Activated T-helper 2 cell treated with anti-CD3 and anti-CD28 coated beads, Interferon-gamma antibody, Interleukin-2, Interleukin-4, amounts not matched to agents 10 μg/mL and 5 μg/mL and 100 μg/mL, durations not matched to agents 14 hours and 24 hours and 36 hours (primary cell): ENCODE measurements around the gene CYP46A1. TPM values are rescaled to one million over a fixed set of nuclear protein-coding genes. Genes with fewer than 3 reads are reported as not detected.
"Not testable (repeated sequence)": the region's sequence is repeated elsewhere in the genome, so short reads cannot be mapped to it uniquely, and the experiment has no call there.

Experiments used
- DNase-seq: peaks from one replicate; pipeline ENCODE4 v3.0.0; 2021; ENCODE audit warnings: low spot score
- H3K27ac Mint-ChIP-seq: one replicate; pipeline ENCODE4 v1.8.0; 2021; ENCODE audit warnings: mixed read lengths
- H3K27me3 Mint-ChIP-seq: one replicate; pipeline ENCODE4 v1.8.0; 2021; ENCODE audit warnings: low read depth, mixed read lengths
- H3K36me3 Mint-ChIP-seq: one replicate; pipeline ENCODE4 v1.8.0; 2021; ENCODE audit warnings: low read depth, mixed read lengths
- H3K4me1 Mint-ChIP-seq: one replicate; pipeline ENCODE4 v1.8.0; 2021; ENCODE audit warnings: low read depth, mixed read lengths
- H3K4me3 Mint-ChIP-seq: one replicate; pipeline ENCODE4 v1.8.0; 2021; ENCODE audit warnings: low read depth, mild to moderate bottlenecking, moderate library complexity, mixed read lengths
- H3K9me3 Mint-ChIP-seq: one replicate; pipeline ENCODE4 v1.8.0; 2021; ENCODE audit warnings: mixed read lengths
- intact Hi-C: fragments of 100-400 bp; cut with micrococcal nuclease; formaldehyde crosslinking; loops from one replicate; pipeline ENCODE4 v1.15.1; 2023
- total RNA-seq: library from RNA; stranded (reverse); gene quantifications from 2 replicates; pipeline ENCODE4 v1.2.3, GENCODE V29; 2022

The CYP46A1 gene
- total RNA-seq, 1 donor from 2014 or later: not detected

GRCh38 chr14:99660794-99661193 lies 23.3 kb upstream of the CYP46A1 start:
- DNase-seq: no peak
- Mint-ChIP-seq H3K27me3 (peaks cover 33% of the 10 kb centered on the region), H3K27ac (no peak overlapping the region), H3K4me3 (no peak overlapping the region), H3K9me3 (no peaks in the 10 kb centered on the region), H3K36me3 (no peaks in the 10 kb centered on the region), H3K4me1 (no peaks in the 10 kb centered on the region)
- intact Hi-C loops: no loop called here

GRCh38 chr14:99661206-99661605 lies 22.9 kb upstream of the CYP46A1 start:
- H3K36me3 Mint-ChIP-seq, H3K4me3 Mint-ChIP-seq, H3K4me1 Mint-ChIP-seq, intact Hi-C loops, H3K9me3 Mint-ChIP-seq, DNase-seq, H3K27ac Mint-ChIP-seq: not testable (repeated sequence)
- H3K27me3 Mint-ChIP-seq: peaks cover 31% of the 10 kb centered on the region

- Mint-ChIP-seq H3K27me3 (peaks cover 26% of the 10 kb centered on the region), H3K4me3 (no peak overlapping the region), H3K4me1 (no peaks in the 10 kb centered on the region), H3K36me3 (no peaks in the 10 kb centered on the region), H3K27ac (no peak overlapping the region), H3K9me3 (no peaks in the 10 kb centered on the region)
- intact Hi-C loops: no loop called here
- DNase-seq: no peak
Observed at GRCh38 chr14:99662846-99663245, 21.3 kb upstream of the CYP46A1 start.

GRCh38 chr14:99663386-99664057 lies 20.6 kb upstream of the CYP46A1 start:
- Mint-ChIP-seq H3K4me1 (no peaks in the 10 kb centered on the region), H3K27ac (no peak overlapping the region), H3K4me3 (no peak overlapping the region), H3K9me3 (no peaks in the 10 kb centered on the region), H3K27me3 (peaks cover 19% of the 10 kb centered on the region), H3K36me3 (no peaks in the 10 kb centered on the region)
- intact Hi-C loops: no loop called here
- DNase-seq: no peak

- Mint-ChIP-seq H3K27me3 (peaks cover 14% of the 10 kb centered on the region), H3K9me3 (no peaks in the 10 kb centered on the region), H3K27ac (no peak overlapping the region), H3K36me3 (no peaks in the 10 kb centered on the region), H3K4me1 (no peaks in the 10 kb centered on the region), H3K4me3 (no peak overlapping the region)
- no peak for DNase-seq
- intact Hi-C loops: no loop called here
Observed at GRCh38 chr14:99664058-99664936, 19.8 kb upstream of the CYP46A1 start.

GRCh38 chr14:99664937-99665273 lies 19.2 kb upstream of the CYP46A1 start:
- intact Hi-C loops: no loop called here
- Mint-ChIP-seq H3K4me3 (no peak overlapping the region), H3K27ac (no peak overlapping the region), H3K4me1 (no peaks in the 10 kb centered on the region), H3K27me3 (peaks cover 13% of the 10 kb centered on the region), H3K9me3 (no peaks in the 10 kb centered on the region), H3K36me3 (no peaks in the 10 kb centered on the region)
- no peak for DNase-seq

- intact Hi-C loops: no loop called here
- no peaks in the 10 kb centered on the region for H3K36me3 Mint-ChIP-seq
- no peak for DNase-seq
- no peaks in the 10 kb centered on the region for H3K9me3 Mint-ChIP-seq
- H3K27ac Mint-ChIP-seq: no peak overlapping the region
- H3K27me3 Mint-ChIP-seq: no peaks in the 10 kb centered on the region
- no peaks in the 10 kb centered on the region for H3K4me1 Mint-ChIP-seq
- no peak overlapping the region for H3K4me3 Mint-ChIP-seq
Observed at GRCh38 chr14:99666533-99666932, 17.6 kb upstream of the CYP46A1 start.

GRCh38 chr14:99667045-99667444 lies 17.1 kb upstream of the CYP46A1 start:
- intact Hi-C loops: no loop called here
- Mint-ChIP-seq H3K4me1 (no peaks in the 10 kb centered on the region), H3K36me3 (no peaks in the 10 kb centered on the region), H3K27me3 (no peaks in the 10 kb centered on the region), H3K27ac (no peak overlapping the region), H3K4me3 (no peak overlapping the region), H3K9me3 (no peaks in the 10 kb centered on the region)
- no peak for DNase-seq

- H3K4me1 Mint-ChIP-seq: peaks cover 3% of the 10 kb centered on the region
- no peak overlapping the region for H3K27ac Mint-ChIP-seq
- H3K36me3 Mint-ChIP-seq: no peaks in the 10 kb centered on the region
- H3K4me3 Mint-ChIP-seq: no peak overlapping the region
- no peak for DNase-seq
- H3K9me3 Mint-ChIP-seq: no peaks in the 10 kb centered on the region
- H3K27me3 Mint-ChIP-seq: no peaks in the 10 kb centered on the region
- intact Hi-C loops: no loop called here
Observed at GRCh38 chr14:99667821-99668220, 16.3 kb upstream of the CYP46A1 start.

- H3K36me3 Mint-ChIP-seq: no peaks in the 10 kb centered on the region
Observed at GRCh38 chr14:99668307-99669295, 15.5 kb upstream of the CYP46A1 start.

GRCh38 chr14:99670361-99671234 lies 13.5 kb upstream of the CYP46A1 start:
- intact Hi-C loops: no loop called here
- no peak for DNase-seq
- Mint-ChIP-seq H3K4me3 (no peak overlapping the region), H3K4me1 (peaks cover 3% of the 10 kb centered on the region), H3K27me3 (no peaks in the 10 kb centered on the region), H3K36me3 (no peaks in the 10 kb centered on the region), H3K9me3 (no peaks in the 10 kb centered on the region), H3K27ac (no peak overlapping the region)

More at GRCh38 chr14:99668307-99669295, 15.5 kb upstream of the CYP46A1 start:
- no peak for DNase-seq
- Mint-ChIP-seq H3K9me3 (no peaks in the 10 kb centered on the region), H3K27me3 (no peaks in the 10 kb centered on the region), H3K27ac (no peak overlapping the region), H3K4me3 (no peak overlapping the region), H3K4me1 (peaks cover 3% of the 10 kb centered on the region)
- intact Hi-C loops: no loop called here
